HG02623 (cell line): ENCODE data around the gene VDAC2.

Source experiments
- ATAC-seq: cut with Tn5 transposase; IDR thresholded peaks from one replicate; pipeline ENCODE4 v1.9.1; 2021; ENCODE audit warnings: moderate library complexity; ENCODE audit not compliant: unreplicated experiment

VDAC2 gene

DNA sequence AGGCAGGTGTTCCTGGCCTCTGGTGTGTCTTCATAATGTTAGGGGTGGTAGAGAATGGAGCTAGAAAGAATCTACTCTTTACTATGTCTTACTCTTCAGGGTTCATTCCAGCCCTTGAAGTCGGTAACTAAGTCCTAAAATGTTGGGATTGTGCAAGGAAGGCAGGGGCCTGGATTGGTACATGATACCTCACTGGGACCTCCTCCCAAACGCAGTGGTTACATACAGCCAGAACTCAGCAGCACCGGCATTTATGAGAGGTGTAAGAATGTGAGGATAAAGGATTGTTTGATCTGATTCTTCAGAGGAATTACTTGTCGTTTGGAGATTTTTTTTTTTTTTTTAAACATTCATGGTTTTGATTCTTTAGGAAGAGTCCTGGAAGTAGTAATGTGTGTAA, 18.2 kb downstream of the VDAC2 start:
- no peak for ATAC-seq

DNA sequence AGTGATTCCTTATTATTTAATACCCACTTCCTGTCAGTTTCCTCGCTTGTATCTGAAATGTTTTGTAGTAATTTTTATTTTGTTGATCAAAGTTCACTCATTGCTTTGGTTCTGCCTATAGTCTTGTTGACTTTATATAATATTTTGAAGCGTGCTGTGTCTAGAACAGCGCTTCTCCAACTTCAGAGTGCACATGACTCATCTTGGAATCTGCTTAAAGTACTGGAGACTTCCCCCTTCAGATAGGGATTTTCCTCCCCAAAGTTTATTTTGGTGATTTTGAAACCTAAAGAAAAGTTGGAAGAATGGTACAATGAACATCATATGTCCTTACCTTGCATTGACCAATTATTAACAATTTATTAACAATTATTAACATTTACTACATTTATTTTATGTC, 19.4 kb downstream of the VDAC2 start:
- ATAC-seq, result no peak

DNA sequence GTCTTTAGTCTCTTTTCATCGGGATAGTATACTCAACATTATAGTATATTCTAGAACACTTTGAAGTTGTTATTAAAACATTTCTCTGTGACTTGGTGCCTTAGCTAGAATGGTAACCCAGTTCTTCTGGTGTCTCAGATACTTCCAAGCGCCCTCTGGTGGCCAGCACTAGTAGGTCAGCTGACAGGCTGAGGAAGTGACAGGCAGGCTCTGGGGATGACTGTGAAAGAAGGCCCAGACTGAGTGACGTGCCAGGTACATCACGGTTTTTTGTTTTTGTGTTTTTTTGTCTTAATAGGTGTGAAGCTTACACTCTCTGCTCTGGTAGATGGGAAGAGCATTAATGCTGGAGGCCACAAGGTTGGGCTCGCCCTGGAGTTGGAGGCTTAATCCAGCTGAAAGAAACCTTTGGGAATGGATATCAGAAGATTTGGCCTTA, 20.0 kb downstream of the VDAC2 start:
- ATAC-seq, result peak; percentile 38

DNA sequence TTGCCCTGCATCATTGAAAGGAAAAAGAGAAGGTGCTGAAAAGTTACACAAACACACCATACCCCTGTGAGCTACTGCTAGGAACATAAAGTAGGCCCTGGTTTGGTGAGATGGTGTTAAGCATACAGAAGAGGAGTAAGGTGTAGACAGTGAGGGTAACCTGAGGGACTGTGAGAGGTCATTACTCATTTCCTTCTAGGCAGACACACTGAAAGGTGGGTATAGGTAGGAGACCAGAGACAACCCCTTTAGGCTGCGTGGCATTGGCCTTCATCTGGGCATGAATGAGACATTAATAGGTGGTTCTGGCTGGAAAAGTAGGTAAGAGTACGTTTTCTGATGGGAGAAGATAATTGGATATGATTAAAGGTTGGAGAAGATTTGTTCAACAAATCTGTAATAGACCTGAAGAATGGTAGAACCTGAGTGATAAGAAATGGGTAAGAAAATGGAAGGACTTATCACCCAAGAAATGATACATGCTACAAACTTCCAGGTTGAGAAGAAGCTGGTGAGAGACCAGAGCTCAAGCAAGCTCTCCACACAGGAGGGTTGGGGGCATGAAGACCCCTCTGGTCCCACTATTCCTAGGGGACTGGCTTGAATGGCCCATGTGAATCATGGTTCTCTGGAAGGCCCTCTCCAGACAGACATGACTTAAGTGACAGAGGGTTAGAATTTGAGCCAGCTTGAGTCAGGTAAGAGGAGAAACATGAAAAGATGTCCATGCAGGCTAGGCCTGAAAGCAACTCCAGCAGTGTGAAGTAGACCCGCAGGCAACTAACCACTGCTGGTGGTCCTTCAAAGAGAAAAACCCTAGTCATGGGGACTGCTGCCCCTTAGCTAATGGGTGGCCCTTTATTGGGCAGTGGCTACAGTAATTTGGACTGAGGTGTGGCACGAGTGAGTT, 21.3 kb downstream of the VDAC2 start:
- no peak for ATAC-seq

DNA sequence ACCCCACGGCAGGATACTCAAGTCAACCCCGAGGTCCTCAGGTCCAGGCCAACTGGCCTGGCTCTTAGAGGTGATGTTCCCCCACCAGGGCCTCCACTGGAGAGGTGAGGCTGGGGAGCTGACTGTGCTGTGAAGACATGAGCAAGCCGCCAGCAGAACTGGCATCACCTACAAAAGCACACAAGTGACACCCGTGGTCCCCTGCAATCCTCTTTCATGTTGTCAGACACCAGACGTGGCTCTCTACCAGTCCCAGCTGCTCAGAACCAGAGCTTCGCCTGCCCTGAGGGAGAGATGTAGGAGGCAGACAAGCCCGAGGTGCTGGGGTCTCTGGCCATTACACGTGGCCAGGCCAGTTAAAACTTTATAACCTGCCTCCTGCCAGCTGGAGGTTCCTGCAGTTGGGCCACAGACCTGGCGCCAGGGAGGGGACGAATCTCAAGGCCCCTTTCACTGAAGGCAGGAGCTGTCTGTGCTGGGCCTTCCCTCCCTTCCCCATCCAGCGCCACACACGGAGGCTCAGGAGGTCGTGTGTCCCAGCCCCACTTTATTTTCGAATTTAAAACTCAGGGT, 22.9 kb downstream of the VDAC2 start:
- no peak for ATAC-seq

DNA sequence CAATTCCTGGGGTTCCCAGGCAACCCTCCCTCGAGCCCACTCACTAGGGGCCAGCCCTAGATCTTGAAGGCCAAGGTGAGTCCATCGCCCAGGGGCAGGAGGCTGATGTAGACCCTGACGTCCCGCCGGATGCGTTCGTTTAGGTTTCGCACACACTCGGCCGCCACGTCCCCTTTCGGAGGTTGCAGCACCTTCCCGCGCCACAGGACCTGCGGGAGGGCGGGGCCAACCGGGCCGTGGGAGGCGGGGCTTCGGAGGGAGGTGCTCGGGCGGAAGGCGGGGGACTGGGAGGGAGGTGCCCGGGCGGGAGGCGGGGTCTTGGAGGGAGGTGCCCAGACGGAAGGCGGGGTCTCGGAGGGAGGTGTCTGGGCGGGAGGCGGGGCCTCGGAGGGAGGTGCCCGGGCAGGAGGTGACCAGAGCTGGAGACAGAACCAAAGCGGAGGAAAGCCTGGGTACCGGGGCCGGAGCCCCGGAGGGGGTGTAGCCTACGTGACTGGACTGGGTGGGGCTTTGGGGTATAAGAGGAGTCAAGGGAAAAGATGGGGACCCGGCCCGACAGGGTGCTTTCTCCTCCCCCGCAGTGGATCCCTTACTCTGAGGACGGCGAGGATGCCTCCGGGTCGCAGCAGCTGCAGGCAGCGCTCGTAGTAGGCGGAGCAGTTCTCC, 23.6 kb downstream of the VDAC2 start:
- ATAC-seq, result peak; percentile 49

DNA sequence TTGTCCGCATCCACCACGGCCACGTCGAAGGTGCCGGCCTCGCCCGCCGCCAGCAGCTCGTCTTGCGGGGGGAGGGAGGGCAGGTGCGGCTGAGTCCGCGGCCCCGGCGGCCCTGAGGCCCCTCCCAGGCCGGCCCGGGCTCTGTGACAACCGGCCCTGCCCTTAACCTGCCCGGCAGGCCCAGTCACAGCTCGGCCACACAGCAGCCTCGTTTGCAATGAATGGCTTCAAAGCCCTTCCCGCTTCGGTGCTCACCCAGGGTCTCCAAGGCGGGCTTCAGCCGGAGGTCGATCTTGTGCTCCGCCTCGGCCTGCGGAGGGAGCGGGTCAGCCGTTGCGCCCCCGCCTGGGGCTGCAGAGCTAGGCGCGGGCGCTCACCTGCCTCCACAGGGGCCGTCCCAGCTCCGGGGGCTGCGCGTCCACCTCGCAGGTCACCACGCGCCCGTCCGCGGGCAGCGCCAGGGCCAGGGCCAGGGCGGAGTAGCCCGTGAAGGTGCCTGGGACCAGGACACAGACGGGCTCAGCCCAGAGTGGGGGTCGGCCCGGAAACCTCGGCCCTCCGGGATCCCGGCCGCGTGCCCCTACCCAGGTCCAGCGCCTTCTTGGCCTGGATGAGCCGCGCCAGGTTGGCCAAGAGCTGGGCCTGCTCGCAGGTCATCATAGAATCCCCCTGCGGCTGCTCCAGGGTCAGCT, 24.2 kb downstream of the VDAC2 start:
- peak; percentile 1 for ATAC-seq

DNA sequence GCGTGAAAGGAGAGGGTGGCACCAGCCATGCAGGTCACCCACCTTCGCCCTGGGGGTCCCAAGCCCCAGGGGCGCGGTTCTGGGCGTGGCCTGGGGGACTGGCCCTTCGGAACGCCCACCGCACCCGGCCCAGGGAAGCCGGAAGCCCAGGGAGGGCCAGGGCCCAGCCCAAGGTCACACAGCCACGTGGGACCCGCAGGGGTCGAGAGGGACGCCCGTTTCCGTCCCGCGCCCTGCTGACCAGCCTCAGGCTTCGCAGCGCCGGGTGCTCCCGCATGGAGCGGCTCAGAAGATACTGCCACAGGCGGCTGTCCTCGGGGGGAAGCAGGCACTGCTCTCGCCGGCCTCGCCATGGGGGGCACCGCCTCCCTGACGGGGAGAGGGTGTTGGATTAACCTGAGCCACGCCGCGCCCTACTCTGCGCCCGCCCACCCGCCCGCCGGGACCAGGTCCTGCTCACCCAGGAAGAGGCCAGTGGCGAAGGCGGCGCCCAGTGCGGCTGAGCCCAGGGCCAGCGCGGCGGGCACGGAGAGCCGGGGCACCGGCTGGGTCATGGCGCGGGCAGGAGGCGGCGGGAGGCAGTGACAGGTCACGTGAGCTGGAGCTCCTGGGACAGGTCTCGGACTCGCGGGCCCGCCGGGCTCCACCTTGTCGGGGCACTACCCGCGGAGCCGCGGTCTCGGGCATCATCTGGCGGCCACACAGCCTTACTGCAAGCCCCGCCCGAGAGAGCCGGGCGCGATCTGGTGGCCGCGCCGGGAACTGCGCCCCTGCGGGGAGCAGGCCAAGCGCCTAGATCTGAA, 25.0 kb downstream of the VDAC2 start, which contains the start of gene COMTD1:
Gene COMTD1, minus strand, starts transcription at position 583 of the 803 bp plus-strand sequence. Its CDS starts 29 bp downstream, at position 554.
- ATAC-seq, result peak; percentile 68

DNA sequence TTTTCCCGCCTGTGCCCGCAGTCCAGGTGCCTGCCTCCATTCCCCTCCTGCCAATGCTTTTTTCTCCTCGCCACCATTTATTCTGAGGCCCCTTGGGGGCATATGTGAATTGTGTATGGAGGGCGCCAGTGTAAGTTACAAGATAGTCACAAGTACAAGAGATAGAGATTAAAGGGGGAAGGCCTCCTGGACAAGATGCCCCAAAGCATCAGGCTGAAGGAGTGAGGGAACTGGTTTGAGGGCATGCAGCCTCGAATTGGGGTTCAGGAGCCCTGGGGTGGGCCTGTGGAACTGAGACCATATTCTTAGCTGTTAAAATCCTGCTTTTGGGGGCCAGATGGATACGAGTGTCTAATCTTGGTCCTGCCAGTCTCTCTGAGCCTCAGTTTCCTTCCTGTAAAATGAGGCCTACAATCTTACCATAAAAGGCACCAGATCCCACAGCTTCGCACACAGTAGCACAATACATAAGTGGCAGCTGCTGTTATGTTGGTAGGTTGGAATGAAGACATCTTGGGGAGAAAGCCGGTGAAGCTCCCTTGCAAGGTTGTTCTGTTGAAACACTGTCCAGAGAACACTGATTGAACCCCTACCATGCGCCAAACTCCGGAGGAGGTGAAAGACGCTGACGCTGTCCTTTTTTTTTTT, 25.7 kb downstream of the VDAC2 start:
- ATAC-seq, result no peak

DNA sequence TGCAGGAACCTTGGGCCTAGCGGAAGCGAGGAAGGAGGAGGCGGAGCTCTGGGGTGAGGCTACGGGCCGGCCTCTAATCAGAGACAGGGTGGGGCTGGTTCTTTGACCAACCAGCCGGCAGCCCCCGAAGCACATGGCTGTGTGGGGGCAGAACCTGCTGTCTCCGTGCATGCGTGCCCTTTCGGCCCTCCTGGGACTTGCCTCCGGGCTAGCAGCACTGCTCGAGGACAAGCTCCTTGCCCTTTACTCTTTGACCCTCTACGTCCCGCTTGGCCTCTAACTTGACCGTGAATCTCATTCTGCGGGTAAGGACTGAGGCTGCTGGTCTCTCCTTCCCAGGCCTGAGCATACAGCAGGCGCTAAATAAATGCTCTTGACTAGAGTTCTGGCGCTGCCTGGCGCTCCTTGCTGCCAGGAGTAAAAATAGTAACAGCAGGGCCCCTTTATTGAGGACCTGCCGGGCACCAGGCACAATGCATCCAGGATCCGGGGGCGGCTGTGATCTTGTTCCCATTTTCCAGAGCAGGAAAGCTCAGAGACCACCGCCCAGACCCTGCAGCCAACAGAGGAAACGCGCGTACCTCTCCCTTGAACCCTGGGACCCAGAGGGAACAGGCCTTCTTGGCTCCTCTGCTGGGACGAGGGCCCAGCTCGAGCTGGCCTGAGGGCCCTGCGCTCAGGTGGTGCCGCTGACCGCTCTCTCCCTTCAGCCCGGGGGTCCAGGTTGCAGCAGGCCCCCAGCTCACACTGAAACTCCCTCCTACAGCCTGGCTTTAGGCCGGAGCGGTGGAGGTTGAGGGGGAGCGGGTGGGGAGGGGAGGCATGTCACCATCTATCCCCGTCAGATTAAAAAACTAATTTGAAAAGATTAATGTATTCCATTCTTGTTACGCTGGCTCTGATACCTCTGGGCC, 27.8 kb downstream of the VDAC2 start:
- no peak for ATAC-seq

DNA sequence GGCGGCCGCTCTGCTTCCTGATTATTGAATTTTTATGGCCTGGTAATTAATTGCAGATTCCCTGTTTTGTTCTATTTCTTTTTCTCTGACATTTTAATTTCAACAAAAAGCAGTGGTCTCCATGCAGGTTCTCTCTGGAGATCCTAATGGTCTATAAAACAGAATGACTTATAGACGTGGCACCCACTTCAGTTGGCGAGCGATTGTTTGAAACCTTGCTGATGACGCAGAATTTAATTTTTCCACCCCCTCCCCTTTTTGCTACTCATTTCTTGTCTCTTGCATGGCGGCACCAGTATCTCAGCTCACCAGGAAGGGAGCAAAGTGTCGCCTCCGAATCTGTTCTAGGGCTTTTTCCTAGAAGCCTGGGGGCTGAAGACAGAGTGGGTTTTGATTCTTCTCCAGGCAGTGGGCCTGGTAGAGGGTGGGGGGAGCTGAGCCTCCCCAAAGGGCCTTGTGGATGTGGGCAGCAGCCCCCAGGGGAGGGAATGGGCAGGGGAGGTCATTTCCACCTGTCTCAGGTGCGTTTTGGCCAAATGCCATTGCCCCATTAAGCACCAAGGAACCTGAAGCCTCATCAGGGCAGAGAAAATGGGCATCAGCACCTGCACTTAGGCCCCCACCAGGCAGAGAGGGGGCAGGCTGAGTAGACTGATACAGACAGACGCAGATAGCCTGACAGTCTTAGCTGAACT, 28.6 kb downstream of the VDAC2 start:
- no peak for ATAC-seq

DNA sequence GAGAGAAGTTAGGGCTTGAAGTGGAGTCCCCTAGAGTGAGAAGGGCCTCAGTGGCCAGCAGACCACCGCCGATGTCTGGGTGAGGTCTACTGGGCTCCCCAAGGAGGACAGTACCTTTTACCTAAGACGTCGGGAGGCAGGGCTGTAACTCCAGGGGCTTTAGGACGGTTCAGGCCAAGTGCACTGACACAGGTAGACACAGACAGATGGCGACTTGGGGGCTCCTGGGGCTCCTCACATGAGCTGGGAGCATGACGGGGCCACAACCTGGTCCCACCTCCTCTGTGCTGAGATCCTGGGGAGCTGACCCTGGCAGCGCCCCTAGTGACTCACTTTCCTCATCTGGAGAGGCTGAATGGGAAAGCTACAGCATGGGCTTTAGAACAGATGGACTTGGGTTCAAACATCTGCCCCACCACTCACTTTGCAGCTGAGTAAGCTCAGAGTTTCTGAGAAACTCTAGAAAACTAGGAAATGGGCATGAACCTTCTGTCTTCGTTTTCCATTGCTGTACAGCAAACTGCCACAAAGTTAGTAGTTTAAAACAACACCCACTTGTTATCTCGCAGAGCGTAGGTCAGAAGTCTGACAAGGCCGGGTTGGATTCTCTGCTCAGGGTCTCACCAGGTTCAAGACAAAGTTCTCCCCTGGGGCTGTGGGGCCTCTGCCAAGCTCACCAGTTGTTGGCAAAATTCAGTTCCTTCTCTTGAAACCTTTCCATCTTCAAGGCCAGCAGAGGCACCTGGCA, 29.9 kb downstream of the VDAC2 start:
- ATAC-seq, result no peak

DNA sequence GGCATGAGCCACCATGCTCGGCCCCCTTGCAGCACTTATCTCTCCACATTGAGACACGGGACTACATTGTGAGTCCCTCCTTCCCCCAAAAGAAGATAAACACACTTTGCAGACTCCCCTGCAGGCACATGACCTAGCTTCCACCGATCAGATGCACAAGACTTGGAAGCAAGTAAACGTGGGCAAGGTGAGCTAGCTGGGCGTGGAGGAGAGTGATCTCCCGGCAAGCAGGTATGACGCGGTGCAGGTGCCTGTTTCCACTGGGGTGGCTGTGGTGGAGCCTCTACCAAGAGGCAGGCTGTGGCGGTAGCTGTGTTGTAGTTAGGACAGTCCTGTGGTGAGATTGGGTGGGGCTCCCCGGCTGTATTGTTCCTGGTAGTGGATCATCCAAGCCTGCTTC, 32.8 kb downstream of the VDAC2 start:
- ATAC-seq, result no peak

DNA sequence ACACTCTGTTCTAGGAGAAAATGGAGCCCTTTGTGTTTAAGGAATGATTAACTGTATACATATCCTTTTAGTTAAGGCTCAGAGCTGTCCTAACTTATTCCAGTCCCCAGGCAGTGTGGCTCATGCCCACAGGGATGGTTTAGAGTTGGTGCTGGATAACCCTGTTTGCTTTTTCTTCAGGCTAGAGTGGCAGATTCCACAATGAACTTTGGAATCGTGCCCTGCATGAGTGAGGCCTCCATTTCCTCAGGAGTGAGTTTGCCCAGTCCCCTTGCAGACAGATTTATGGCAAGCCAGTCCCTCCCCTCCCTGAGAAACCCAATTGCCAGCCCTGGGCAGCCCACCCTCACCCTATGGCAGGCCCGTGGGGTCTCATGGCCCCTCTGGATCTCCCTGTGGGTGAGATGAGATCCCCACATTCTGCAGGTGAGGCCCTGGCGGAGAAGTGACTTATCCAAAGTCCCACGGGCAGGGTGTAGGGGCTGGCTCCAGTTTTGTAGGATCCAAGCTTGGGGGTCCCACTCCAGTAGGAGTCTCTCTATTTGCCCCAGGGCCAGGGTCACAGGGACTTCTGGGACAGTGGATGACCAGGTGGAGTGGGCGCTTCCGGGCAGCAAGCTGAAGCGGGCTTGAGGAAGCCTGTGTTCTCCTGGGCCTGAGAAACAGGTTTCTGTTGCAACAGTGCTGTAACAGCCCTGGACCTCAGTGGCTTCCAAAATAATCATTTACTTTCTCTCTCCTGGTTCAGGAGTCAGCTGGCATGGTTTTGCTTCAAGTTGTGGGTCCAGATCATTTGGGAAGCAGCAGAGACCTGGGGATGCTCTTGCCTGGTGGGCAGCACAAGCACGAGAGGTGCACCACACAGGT, 34.1 kb downstream of the VDAC2 start:
- no peak for ATAC-seq

DNA sequence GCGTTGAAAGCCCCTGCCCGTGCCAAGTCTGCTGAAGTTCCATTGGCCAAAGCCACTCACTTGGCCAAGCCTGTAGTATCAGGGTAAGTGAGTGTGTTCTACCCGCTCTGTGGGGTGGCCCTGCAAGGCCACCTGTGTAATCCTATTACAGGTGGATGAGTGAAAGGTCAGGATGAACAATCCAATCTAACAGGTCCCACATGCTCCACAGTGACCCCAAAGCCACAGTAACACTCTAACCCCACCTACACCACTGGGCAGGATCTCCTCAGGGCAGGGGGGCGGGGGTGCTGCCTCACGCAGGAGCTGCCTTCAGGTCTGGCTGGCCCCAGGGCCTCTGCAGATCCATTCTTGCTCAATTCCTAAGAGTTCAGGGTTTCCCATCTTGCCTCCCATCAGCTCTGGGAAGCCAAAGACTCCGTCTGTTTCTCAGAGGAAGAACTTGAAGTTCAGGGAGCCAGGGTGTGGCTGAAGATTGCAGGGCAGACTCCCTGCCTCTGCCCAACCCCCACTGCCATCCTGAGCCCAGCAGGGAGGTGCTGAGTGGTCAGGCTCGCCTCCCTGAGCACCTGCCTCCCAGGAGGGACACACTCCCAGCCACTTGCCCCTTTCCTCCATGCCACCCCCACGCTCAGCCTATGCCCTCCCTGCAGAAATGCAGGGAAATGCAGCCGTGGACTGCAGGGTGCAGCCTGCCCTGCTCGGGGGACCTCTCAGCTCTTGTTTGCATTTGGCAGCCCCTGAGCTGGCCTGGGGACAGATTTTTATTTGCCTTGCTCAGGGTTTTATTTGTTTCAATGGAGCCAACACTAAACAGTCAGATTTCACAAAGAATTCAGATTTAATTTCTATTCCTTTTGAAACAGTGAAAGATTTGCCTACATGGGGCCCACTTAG, 35.0 kb downstream of the VDAC2 start:
- no peak for ATAC-seq

DNA sequence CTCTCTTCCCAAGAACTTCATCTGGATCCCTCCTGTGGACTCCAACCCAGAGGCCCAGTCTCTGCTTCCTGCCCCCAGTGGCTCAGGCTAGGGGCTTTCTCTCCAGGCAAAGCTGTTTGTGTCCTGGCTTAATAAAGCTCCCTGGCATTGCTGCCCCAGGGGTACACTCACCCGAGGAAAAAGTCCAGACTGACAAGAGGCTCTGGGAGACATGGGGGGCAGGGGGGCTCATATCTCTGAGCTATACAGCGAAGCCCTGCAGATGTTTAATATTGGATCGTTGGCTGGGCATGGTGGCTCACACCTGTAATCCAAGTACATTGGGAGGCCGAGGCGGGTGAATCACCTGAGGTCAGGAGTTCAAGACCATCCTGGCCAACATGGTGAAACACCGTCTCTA, 35.9 kb downstream of the VDAC2 start:
- no peak for ATAC-seq
